Hepatocyte (in vitro differentiated cells): ENCODE results near the gene LHX1. TPM values are rescaled to one million over a fixed set of nuclear protein-coding genes. Genes with fewer than 3 reads are reported as not detected.

Source experiments
- DNase-seq: peaks from one replicate; pipeline ENCODE4 v3.0.0-alpha.2; 2016; ENCODE audit warnings: low spot score
- H2AFZ ChIP-seq: fragments of 200-600 bp; sonication (generic); 2 replicates; pipeline ENCODE4 v1.6.0; 2016; ENCODE audit warnings: antibody characterized with exemption, mild to moderate bottlenecking
- H3K27ac ChIP-seq: fragments of 200-600 bp; sonication (generic); 2 replicates; pipeline ENCODE4 v1.5.1; 2016; ENCODE audit warnings: mild to moderate bottlenecking
- H3K27me3 ChIP-seq: fragments of 200-600 bp; sonication (generic); 2 replicates; pipeline ENCODE4 v1.6.1; 2016
- H3K36me3 ChIP-seq: fragments of 200-600 bp; sonication (generic); replicated peaks from 2 replicates; pipeline ENCODE4 v1.5.1; 2016; ENCODE audit warnings: low read depth; ENCODE audit not compliant: insufficient read depth
- H3K4me1 ChIP-seq: fragments of 200-600 bp; sonication (generic); 2 replicates; pipeline ENCODE4 v1.5.1; 2016; ENCODE audit warnings: mild to moderate bottlenecking, moderate library complexity; ENCODE audit not compliant: insufficient read depth
- H3K4me2 ChIP-seq: fragments of 200-600 bp; sonication (generic); 2 replicates; pipeline ENCODE4 v1.6.0; 2016
- H3K4me3 ChIP-seq: fragments of 200-600 bp; sonication (generic); 2 replicates; pipeline ENCODE4 v1.5.1; 2016; ENCODE audit warnings: mild to moderate bottlenecking
- H3K79me2 ChIP-seq: fragments of 200-600 bp; sonication (generic); 2 replicates; pipeline ENCODE4 v1.6.0; 2017; ENCODE audit warnings: mild to moderate bottlenecking
- H3K9me2 ChIP-seq: fragments of 200-600 bp; sonication (generic); replicated peaks from 2 replicates; pipeline ENCODE4 v1.6.0; 2017; ENCODE audit warnings: mild to moderate bottlenecking; ENCODE audit not compliant: insufficient read depth
- H3K9me3 ChIP-seq: fragments of 200-600 bp; sonication (generic); 2 replicates; pipeline ENCODE4 v1.5.1; 2016; ENCODE audit warnings: low read depth, mild to moderate bottlenecking
- H4K20me1 ChIP-seq: fragments of 200-600 bp; sonication (generic); 2 replicates; pipeline ENCODE4 v1.6.0; 2016; ENCODE audit warnings: mild to moderate bottlenecking; ENCODE audit not compliant: insufficient read depth, poor library complexity, severe bottlenecking
- CTCF ChIP-seq: fragments of 200-600 bp; sonication (generic); IDR thresholded peaks from 2 replicates; pipeline ENCODE4 v1.5.1; 2016; ENCODE audit warnings: antibody characterized with exemption, mild to moderate bottlenecking; ENCODE audit not compliant: poor library complexity
- EZH2 ChIP-seq: fragments of 200-600 bp; sonication (generic); IDR thresholded peaks from 2 replicates; pipeline ENCODE4 v1.6.1; 2016; ENCODE audit warnings: antibody characterized with exemption, mild to moderate bottlenecking, borderline replicate concordance
- EZH2phosphoT487 ChIP-seq: fragments of 200-600 bp; sonication (generic); IDR thresholded peaks from one replicate; pipeline ENCODE4 v1.6.1; 2018; ENCODE audit warnings: antibody characterized with exemption, mild to moderate bottlenecking, low read depth, moderate library complexity; ENCODE audit not compliant: unreplicated experiment, severe bottlenecking
- WGBS: methylation state at CpG from one replicate; pipeline ENCODE4 v1.1.6; 2016; ENCODE audit warnings: low lambda C conversion rate; ENCODE audit errors: missing lambda C conversion rate; 5-methylcytosine and 5-hydroxymethylcytosine counted together
- polyA plus RNA-seq: library from polyadenylated mRNA; unstranded; fragments of >200 nt; fragmentation: Nextera tagmentation; extraction: Ambion mirVana; gene quantifications from 2 replicates; pipeline ENCODE4 v1.2.1, GENCODE V29; 2016
- total RNA-seq: library from RNA; depleted of rRNA; stranded (reverse); fragments of >200 nt; gene quantifications from 2 replicates; pipeline ENCODE4 v1.2.3, GENCODE V29; 2014

Gene LHX1
- total and polyA plus RNA-seq, 2 experiments from 2014 or later, result 0.35 TPM; not detected in 1

DNA sequence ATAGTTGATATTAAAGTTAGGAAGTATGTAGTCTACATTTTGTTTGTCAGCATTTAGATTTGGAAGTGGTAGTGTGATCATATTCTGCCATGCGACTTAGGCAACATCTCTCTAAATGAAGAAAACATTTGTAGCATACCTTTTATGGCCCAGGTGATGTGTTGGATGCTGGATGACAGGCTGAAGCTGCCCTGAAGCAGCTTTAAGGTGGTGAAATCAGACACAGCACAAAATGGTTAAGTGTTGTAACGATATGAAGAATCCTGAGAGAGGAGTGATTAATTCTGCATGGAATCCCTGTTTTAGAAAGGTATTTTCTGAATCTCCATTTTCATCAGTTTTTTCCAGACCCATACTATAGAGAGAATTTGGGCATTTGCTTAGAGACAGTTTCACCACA lies 39.8 kb downstream of the LHX1 start:
- no peak overlapping the region for H3K4me2 ChIP-seq
- H3K36me3 ChIP-seq, result no peaks in the 10 kb centered on the region
- no peaks in the 10 kb centered on the region for H3K9me3 ChIP-seq
- no peak overlapping the region for H3K4me3 ChIP-seq
- no peak overlapping the region for H2AFZ ChIP-seq
- no peaks in the 10 kb centered on the region for H4K20me1 ChIP-seq
- 89% methylated on average over 2 of the region's 2 CpGs for WGBS
- peaks cover 9% of the 10 kb centered on the region for H3K79me2 ChIP-seq
- no peaks in the 10 kb centered on the region for H3K9me2 ChIP-seq
- no peak for TF ChIP-seq EZH2
- TF ChIP-seq EZH2phosphoT487, result no peak
- no peak for TF ChIP-seq CTCF
- H3K27me3 ChIP-seq, result no peaks in the 10 kb centered on the region
- no peak for DNase-seq
- no peak overlapping the region for H3K27ac ChIP-seq
- H3K4me1 ChIP-seq, result no peaks in the 10 kb centered on the region

DNA sequence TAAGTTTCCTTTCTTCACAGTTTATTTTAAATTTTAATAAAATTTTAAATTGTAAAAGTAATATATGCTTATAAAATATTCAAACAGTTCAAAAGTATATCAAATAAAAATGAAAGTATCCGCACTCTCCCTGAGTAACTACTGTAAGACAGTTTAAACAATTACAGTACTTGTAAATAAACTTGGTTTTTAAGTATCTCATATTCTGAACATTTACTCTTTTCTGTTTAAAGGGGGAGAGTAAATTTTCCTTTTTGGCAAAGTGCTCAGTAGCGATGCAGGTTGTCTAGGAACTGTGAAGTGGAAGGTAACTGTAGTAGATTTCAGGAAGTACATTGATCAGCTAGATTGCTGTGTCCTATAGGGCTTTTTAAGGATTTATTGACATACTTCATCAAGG lies 40.3 kb downstream of the LHX1 start:
- no peak overlapping the region for H3K4me3 ChIP-seq
- no peaks in the 10 kb centered on the region for H3K9me2 ChIP-seq
- H3K27ac ChIP-seq, result no peak overlapping the region
- no peaks in the 10 kb centered on the region for H3K4me1 ChIP-seq
- TF ChIP-seq EZH2phosphoT487 (no peak), CTCF (no peak)
- no peaks in the 10 kb centered on the region for H3K9me3 ChIP-seq
- H3K79me2 ChIP-seq, result peaks cover 9% of the 10 kb centered on the region
- WGBS, result 83% methylated on average over 2 of the region's 2 CpGs
- no peaks in the 10 kb centered on the region for H3K27me3 ChIP-seq
- no peak overlapping the region for H3K4me2 ChIP-seq
- no peaks in the 10 kb centered on the region for H3K36me3 ChIP-seq
- H2AFZ ChIP-seq, result no peak overlapping the region
- H4K20me1 ChIP-seq, result no peaks in the 10 kb centered on the region
- no peak for DNase-seq

GRCh38 chr17:36978810-36979564 lies 41.7 kb downstream of the LHX1 start:
- TF ChIP-seq EZH2phosphoT487 (no peak), CTCF (no peak), EZH2 (no peak)
- no peak for DNase-seq
- no peak overlapping the region for H2AFZ ChIP-seq
- WGBS, result 88% methylated on average over 11 of the region's 11 CpGs
- no peaks in the 10 kb centered on the region for H3K36me3 ChIP-seq
- no peaks in the 10 kb centered on the region for H4K20me1 ChIP-seq
- no peak overlapping the region for H3K4me2 ChIP-seq
- no peaks in the 10 kb centered on the region for H3K4me1 ChIP-seq
- H3K79me2 ChIP-seq, result peaks cover 6% of the 10 kb centered on the region
- H3K27ac ChIP-seq, result no peak overlapping the region
- no peak overlapping the region for H3K4me3 ChIP-seq
- no peaks in the 10 kb centered on the region for H3K9me2 ChIP-seq
- no peaks in the 10 kb centered on the region for H3K9me3 ChIP-seq
- H3K27me3 ChIP-seq, result no peaks in the 10 kb centered on the region
